Caco-2 (cell line): ENCODE data around the gene COTL1. TPM values are rescaled to one million over a fixed set of nuclear protein-coding genes. Genes with fewer than 3 reads are reported as not detected.

Experiments used
- BruUV-seq: library from RNA; stranded (reverse); fragments of 400-500 nt; replicated peaks from 2 replicates; lab custom pipeline; 2021; lab: Mats Ljungman, UMichigan
- CTCF ChIA-PET: fragments of 300-600 bp; sonication (Branson Sonifier 250); formaldehyde crosslinking; loops from one replicate; lab custom pipeline; 2022; ENCODE audit warnings: antibody characterized with exemption; lab: Charles Lee
- POLR2A ChIA-PET: fragments of 300-600 bp; sonication (Branson Sonifier 250); formaldehyde crosslinking; loops from one replicate; lab custom pipeline; 2022; ENCODE audit warnings: antibody characterized with exemption; lab: Charles Lee
- DNase-seq, 2 experiments: peaks; one replicate each; pipeline versions ENCODE4 v3.0.0 to v3.0.0-alpha.2; 2020 to 2022
- H3K27me3 ChIP-seq: replicated peaks from 2 replicates; pipeline ENCODE4 v1.6.0; 2011; ENCODE audit warnings: low read length; ENCODE audit not compliant: control insufficient read depth, insufficient read depth
- H3K36me3 ChIP-seq: 2 replicates; pipeline ENCODE4 v1.5.1; 2011; ENCODE audit warnings: low read length; ENCODE audit not compliant: control insufficient read depth, insufficient read depth
- H3K4me1 ChIP-seq: fragments of 250-450 bp; sonication (Bioruptor Pico); 2 replicates; pipeline ENCODE4 v1.5.1; 2020; ENCODE audit warnings: mild to moderate bottlenecking
- H3K4me3 ChIP-seq: 2 replicates; pipeline ENCODE4 v1.5.1; 2011; ENCODE audit warnings: low read depth, mild to moderate bottlenecking, control low read depth, low read length
- H3K9me3 ChIP-seq: fragments of 250-450 bp; sonication (Bioruptor Pico); 2 replicates; pipeline ENCODE4 v1.5.1; 2020; ENCODE audit warnings: mild to moderate bottlenecking, moderate library complexity
- H3K27ac Mint-ChIP-seq: one replicate; pipeline ENCODE4 v1.8.0; 2022; ENCODE audit warnings: mixed read lengths; ENCODE audit not compliant: unreplicated experiment
- H3K27me3 Mint-ChIP-seq: one replicate; pipeline ENCODE4 v1.8.0; 2022; ENCODE audit warnings: mixed read lengths; ENCODE audit not compliant: insufficient read depth, unreplicated experiment
- H3K36me3 Mint-ChIP-seq: one replicate; pipeline ENCODE4 v1.8.0; 2022; ENCODE audit warnings: mild to moderate bottlenecking, mixed read lengths; ENCODE audit not compliant: insufficient read depth, unreplicated experiment
- H3K4me1 Mint-ChIP-seq: one replicate; pipeline ENCODE4 v1.8.0; 2022; ENCODE audit warnings: low read depth, mixed read lengths; ENCODE audit not compliant: unreplicated experiment
- H3K4me3 Mint-ChIP-seq: one replicate; pipeline ENCODE4 v1.8.0; 2022; ENCODE audit warnings: mild to moderate bottlenecking, moderate library complexity, mixed read lengths; ENCODE audit not compliant: unreplicated experiment
- H3K9me3 Mint-ChIP-seq: one replicate; pipeline ENCODE4 v1.8.0; 2022; ENCODE audit warnings: mixed read lengths; ENCODE audit not compliant: unreplicated experiment
- intact Hi-C: fragments of 100-400 bp; cut with micrococcal nuclease; formaldehyde crosslinking; loops from one replicate; pipeline ENCODE4 v1.10.0; 2022; ENCODE audit not compliant: unreplicated experiment
- total RNA-seq: library from RNA; stranded (reverse); gene quantifications from 2 replicates; pipeline ENCODE4 v1.2.3, GENCODE V29; 2022
- TF ChIP-seq, protein P1 (sequence below), 2 experiments: fragments of 200-600 bp in 1 of 2; IDR thresholded peaks; 1 replicate in 1 of 2; 2 replicates in 1 of 2; pipeline versions ENCODE4 v1.5.1 to v1.8.0; 2011 to 2022; ENCODE audit warnings: antibody characterized with exemption in 1 of 2, control low read depth in 1 of 2, inconsistent platforms in 1 of 2, low read depth in 1 of 2, low read length in 1 of 2, mild to moderate bottlenecking in 1 of 2, moderate library complexity in 1 of 2; ENCODE audit not compliant: insufficient read depth in 1 of 2, severe bottlenecking in 1 of 2, unreplicated experiment in 1 of 2

COTL1 gene
- total RNA-seq, 1 experiment from 2014 or later, result 434 TPM

DNA sequence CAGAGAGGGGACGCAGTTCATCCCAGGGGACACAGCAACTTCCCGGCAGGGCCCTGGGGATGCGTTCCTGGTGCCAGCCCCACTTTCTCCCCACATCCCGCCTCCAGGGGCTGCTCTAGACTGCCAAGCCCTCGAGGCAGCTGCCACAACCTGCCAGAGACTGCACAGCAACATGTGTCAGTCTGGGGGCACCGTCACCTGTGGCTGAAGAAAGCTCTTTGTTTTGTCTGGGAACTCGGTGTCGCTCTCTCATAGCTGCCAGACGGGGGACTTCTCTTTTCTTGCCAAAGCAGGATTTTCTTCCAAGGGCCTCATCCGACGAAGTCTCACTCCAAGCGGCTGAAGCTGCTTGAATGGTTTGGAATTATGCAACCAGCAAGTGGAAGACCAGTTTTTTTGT is 43.7 kb downstream of the COTL1 start:
- CTCF ChIA-PET, result no interaction called here
- peaks cover 49% of the 10 kb centered on the region for H3K4me1 Mint-ChIP-seq
- H3K9me3 Mint-ChIP-seq, result peaks cover 15% of the 10 kb centered on the region
- no peaks in the 10 kb centered on the region for H3K27me3 Mint-ChIP-seq
- Histone ChIP-seq H3K27me3 (no peaks in the 10 kb centered on the region), H3K4me3 (no peak overlapping the region), H3K4me1 (peaks cover 37% of the 10 kb centered on the region), H3K36me3 (0 out of 2 replicates have a peak, but pooled peaks cover 1% of the 10 kb centered on the region), H3K9me3 (peaks cover 11% of the 10 kb centered on the region)
- no peak for DNase-seq
- H3K4me3 Mint-ChIP-seq, result no peak overlapping the region
- TF ChIP-seq, protein P1, sequence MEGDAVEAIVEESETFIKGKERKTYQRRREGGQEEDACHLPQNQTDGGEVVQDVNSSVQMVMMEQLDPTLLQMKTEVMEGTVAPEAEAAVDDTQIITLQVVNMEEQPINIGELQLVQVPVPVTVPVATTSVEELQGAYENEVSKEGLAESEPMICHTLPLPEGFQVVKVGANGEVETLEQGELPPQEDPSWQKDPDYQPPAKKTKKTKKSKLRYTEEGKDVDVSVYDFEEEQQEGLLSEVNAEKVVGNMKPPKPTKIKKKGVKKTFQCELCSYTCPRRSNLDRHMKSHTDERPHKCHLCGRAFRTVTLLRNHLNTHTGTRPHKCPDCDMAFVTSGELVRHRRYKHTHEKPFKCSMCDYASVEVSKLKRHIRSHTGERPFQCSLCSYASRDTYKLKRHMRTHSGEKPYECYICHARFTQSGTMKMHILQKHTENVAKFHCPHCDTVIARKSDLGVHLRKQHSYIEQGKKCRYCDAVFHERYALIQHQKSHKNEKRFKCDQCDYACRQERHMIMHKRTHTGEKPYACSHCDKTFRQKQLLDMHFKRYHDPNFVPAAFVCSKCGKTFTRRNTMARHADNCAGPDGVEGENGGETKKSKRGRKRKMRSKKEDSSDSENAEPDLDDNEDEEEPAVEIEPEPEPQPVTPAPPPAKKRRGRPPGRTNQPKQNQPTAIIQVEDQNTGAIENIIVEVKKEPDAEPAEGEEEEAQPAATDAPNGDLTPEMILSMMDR (IDR thresholded peaks at IDR 0.05; ENCODE audit: insufficient read depth in 1 of 2, low read depth in 1 of 2, low read length in 1 of 2, severe bottlenecking in 1 of 2, unreplicated experiment in 1 of 2), result no peak
- POLR2A ChIA-PET, result no interaction called here
- BruUV-seq, result no TSS peak
- no peak overlapping the region for H3K27ac Mint-ChIP-seq
- intact Hi-C loops, result no loop called here
- H3K36me3 Mint-ChIP-seq, result peaks cover 69% of the 10 kb centered on the region

DNA sequence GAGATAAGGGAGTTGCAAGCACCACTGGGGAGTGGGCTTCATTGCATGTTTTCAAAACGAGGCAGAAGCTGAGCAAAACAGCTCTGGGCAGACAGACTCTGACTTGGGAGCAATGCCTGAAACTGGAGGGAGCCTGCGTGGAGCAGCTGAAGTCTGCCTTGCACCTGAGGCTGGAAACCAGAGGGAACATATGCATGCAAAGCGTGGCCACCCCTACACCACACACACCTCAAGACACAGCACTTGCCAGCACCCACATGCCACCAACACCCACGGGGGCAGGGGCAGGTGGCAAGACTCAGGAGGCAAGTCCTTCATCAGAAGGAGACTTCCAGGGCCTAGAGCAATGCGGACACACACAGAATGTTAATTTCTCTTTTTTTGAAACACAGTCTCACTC is 45.8 kb downstream of the COTL1 start:
- ChIA-PET CTCF (no interaction called here), POLR2A (no interaction called here)
- H3K27ac Mint-ChIP-seq, result peak overlapping the region; percentile 40

DNA sequence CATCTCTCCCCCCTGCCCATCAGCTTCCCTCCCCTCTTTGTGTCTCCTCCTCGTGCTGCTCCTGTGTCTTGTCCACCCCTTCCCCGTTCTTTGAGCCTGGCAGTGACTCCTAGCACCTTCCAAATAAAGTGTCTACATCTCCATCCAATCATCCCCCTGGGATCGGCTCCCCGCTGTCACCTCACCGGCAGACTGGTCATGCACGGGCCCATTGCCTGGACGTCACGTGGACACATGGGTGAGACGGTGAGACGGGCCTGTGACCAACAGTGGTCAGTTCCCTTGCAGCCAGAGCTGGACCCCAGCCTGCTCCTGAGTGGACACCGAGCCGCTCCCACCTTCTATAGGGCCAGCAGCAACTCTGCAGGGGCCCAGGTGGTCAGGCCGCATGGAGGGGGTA is 46.4 kb downstream of the COTL1 start:
- peaks cover 15% of the 10 kb centered on the region for H3K9me3 Mint-ChIP-seq
- CTCF ChIA-PET, result no interaction called here
- intact Hi-C loops, result no loop called here
- no peak for DNase-seq
- no peak overlapping the region for H3K4me3 Mint-ChIP-seq
- H3K27me3 Mint-ChIP-seq, result no peaks in the 10 kb centered on the region
- peaks cover 83% of the 10 kb centered on the region for H3K36me3 Mint-ChIP-seq
- peaks cover 47% of the 10 kb centered on the region for H3K4me1 Mint-ChIP-seq
- POLR2A ChIA-PET, result no interaction called here
- Histone ChIP-seq H3K4me1 (peaks cover 52% of the 10 kb centered on the region), H3K27me3 (no peaks in the 10 kb centered on the region), H3K9me3 (peaks cover 11% of the 10 kb centered on the region), H3K4me3 (no peak overlapping the region), H3K36me3 (0 out of 2 replicates have a peak, but pooled peaks cover 1% of the 10 kb centered on the region)
- TF ChIP-seq, protein P1 (IDR thresholded peaks at IDR 0.05; ENCODE audit: insufficient read depth in 1 of 2, low read depth in 1 of 2, low read length in 1 of 2, severe bottlenecking in 1 of 2, unreplicated experiment in 1 of 2), result no peak
- no TSS peak for BruUV-seq
- peak overlapping the region; percentile 95 for H3K27ac Mint-ChIP-seq

More for the DNA sequence above, 45.8 kb downstream of the COTL1 start:
- no peak for DNase-seq
- H3K4me3 Mint-ChIP-seq, result no peak overlapping the region
- TF ChIP-seq, protein P1 (IDR thresholded peaks at IDR 0.05; ENCODE audit: insufficient read depth in 1 of 2, low read depth in 1 of 2, low read length in 1 of 2, severe bottlenecking in 1 of 2, unreplicated experiment in 1 of 2), result no peak
- no peaks in the 10 kb centered on the region for H3K27me3 Mint-ChIP-seq
- intact Hi-C loops, result no loop called here
- H3K9me3 ChIP-seq, result peaks cover 11% of the 10 kb centered on the region
- H3K4me1 ChIP-seq, result peaks cover 57% of the 10 kb centered on the region
- H3K4me1 Mint-ChIP-seq, result peaks cover 44% of the 10 kb centered on the region
- peaks cover 77% of the 10 kb centered on the region for H3K36me3 Mint-ChIP-seq
- peaks cover 15% of the 10 kb centered on the region for H3K9me3 Mint-ChIP-seq
- no TSS peak for BruUV-seq
- H3K4me3 ChIP-seq, result no peak overlapping the region
- H3K36me3 ChIP-seq, result 0 out of 2 replicates have a peak, but pooled peaks cover 1% of the 10 kb centered on the region
- no peaks in the 10 kb centered on the region for H3K27me3 ChIP-seq
